ENCODE measurements around the gene MED13L.

Gene MED13L

DNA sequence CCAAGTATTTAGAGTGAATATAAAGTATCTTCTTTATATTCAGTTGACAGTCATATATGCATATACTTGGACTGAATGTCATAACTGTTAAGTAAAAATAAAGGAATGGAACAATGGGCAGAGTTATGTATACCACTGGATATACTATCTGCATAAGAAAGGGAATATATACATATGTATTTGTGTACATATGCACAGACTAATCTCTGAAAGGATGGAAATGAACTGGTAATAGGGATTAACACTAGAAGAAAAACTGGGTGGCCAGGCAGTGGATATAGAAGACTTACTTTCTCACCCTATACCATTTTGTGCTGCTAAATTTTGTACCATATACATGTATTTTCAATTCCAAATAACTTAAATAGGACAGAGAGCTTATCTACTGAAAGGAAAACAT is 200.1 kb downstream of the MED13L start:
- no peak for TF ChIP-seq ISL1 (CRISPR knock-in tag; IDR thresholded peaks at IDR 0.05)
- ATAC-seq, result no peak

DNA sequence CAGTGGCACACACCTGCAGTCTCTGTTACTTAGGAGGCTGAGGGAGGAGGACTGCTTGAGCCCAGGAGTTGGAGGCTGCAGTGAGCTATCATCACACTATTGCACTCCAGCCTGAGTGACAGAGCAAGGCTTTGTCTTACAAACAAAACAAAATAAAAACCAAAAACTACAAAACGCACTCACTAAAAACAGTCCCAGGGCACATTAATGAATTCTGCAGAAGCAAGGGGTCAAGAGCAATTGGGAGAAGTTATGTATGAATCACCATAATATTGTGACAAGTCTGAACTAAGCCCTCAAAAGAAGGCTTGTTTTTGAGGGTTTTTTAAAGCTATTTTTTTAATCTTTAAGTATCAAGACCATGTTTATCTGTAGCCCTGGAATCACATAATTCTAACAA is 201.1 kb downstream of the MED13L start:
- ATAC-seq, result no peak

DNA sequence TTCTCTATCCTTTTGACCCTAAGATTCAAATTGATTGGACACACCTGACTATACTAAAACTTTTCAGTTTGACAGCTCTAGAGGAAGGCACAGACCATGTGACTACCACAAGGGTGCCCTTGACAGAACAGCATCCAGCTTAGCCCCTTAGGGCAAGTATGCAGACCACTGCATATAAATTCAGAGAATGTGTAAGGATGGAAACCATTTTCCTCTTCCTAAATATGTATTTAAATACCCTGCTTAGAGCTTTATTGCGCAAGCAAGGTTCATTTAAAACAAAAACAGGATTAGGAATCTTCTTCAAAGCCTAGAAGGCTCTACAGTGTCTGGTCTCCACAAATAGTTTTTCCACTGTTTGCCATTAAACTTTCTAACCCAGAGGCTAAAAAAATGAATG is 202.8 kb downstream of the MED13L start:
- no peak for TF ChIP-seq ZFP3 (CRISPR knock-in tag; IDR thresholded peaks at IDR 0.05)
- TF ChIP-seq, protein P1, sequence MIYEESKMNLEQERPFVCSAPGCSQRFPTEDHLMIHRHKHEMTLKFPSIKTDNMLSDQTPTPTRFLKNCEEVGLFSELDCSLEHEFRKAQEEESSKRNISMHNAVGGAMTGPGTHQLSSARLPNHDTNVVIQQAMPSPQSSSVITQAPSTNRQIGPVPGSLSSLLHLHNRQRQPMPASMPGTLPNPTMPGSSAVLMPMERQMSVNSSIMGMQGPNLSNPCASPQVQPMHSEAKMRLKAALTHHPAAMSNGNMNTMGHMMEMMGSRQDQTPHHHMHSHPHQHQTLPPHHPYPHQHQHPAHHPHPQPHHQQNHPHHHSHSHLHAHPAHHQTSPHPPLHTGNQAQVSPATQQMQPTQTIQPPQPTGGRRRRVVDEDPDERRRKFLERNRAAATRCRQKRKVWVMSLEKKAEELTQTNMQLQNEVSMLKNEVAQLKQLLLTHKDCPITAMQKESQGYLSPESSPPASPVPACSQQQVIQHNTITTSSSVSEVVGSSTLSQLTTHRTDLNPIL (CRISPR knock-in tag; IDR thresholded peaks at IDR 0.05; ENCODE audit: low read depth), result no peak
- no peak for TF ChIP-seq BACH2 (CRISPR knock-in tag; IDR thresholded peaks at IDR 0.05; ENCODE audit: borderline replicate concordance)
- TF ChIP-seq, protein P2, sequence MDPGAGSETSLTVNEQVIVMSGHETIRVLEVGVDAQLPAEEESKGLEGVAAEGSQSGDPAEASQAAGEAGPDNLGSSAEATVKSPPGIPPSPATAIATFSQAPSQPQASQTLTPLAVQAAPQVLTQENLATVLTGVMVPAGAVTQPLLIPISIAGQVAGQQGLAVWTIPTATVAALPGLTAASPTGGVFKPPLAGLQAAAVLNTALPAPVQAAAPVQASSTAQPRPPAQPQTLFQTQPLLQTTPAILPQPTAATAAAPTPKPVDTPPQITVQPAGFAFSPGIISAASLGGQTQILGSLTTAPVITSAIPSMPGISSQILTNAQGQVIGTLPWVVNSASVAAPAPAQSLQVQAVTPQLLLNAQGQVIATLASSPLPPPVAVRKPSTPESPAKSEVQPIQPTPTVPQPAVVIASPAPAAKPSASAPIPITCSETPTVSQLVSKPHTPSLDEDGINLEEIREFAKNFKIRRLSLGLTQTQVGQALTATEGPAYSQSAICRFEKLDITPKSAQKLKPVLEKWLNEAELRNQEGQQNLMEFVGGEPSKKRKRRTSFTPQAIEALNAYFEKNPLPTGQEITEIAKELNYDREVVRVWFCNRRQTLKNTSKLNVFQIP (CRISPR knock-in tag; IDR thresholded peaks at IDR 0.05; ENCODE audit: borderline replicate concordance, low read depth), result no peak
- ATAC-seq, result no peak

More for the DNA sequence above, 201.1 kb downstream of the MED13L start:
- no peak for TF ChIP-seq CSDC2 (CRISPR knock-in tag; IDR thresholded peaks at IDR 0.05)
- TF ChIP-seq, protein P3, sequence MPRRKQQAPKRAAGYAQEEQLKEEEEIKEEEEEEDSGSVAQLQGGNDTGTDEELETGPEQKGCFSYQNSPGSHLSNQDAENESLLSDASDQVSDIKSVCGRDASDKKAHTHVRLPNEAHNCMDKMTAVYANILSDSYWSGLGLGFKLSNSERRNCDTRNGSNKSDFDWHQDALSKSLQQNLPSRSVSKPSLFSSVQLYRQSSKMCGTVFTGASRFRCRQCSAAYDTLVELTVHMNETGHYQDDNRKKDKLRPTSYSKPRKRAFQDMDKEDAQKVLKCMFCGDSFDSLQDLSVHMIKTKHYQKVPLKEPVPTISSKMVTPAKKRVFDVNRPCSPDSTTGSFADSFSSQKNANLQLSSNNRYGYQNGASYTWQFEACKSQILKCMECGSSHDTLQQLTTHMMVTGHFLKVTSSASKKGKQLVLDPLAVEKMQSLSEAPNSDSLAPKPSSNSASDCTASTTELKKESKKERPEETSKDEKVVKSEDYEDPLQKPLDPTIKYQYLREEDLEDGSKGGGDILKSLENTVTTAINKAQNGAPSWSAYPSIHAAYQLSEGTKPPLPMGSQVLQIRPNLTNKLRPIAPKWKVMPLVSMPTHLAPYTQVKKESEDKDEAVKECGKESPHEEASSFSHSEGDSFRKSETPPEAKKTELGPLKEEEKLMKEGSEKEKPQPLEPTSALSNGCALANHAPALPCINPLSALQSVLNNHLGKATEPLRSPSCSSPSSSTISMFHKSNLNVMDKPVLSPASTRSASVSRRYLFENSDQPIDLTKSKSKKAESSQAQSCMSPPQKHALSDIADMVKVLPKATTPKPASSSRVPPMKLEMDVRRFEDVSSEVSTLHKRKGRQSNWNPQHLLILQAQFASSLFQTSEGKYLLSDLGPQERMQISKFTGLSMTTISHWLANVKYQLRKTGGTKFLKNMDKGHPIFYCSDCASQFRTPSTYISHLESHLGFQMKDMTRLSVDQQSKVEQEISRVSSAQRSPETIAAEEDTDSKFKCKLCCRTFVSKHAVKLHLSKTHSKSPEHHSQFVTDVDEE (CRISPR knock-in tag; IDR thresholded peaks at IDR 0.05), result no peak
- no peak for TF ChIP-seq SNAI2 (CRISPR knock-in tag; IDR thresholded peaks at IDR 0.05)
- no peak for TF ChIP-seq TOX (CRISPR knock-in tag; IDR thresholded peaks at IDR 0.05; ENCODE audit: borderline replicate concordance)
- TF ChIP-seq ZNF565 (CRISPR knock-in tag; conservative IDR thresholded peaks at IDR 0.05; ENCODE audit: low read depth), result no peak
- no peak for TF ChIP-seq GLIS3 (CRISPR knock-in tag; IDR thresholded peaks at IDR 0.05)
- no peak for TF ChIP-seq PPARA (CRISPR knock-in tag; IDR thresholded peaks at IDR 0.05; ENCODE audit: borderline replicate concordance)
- TF ChIP-seq, protein P4, sequence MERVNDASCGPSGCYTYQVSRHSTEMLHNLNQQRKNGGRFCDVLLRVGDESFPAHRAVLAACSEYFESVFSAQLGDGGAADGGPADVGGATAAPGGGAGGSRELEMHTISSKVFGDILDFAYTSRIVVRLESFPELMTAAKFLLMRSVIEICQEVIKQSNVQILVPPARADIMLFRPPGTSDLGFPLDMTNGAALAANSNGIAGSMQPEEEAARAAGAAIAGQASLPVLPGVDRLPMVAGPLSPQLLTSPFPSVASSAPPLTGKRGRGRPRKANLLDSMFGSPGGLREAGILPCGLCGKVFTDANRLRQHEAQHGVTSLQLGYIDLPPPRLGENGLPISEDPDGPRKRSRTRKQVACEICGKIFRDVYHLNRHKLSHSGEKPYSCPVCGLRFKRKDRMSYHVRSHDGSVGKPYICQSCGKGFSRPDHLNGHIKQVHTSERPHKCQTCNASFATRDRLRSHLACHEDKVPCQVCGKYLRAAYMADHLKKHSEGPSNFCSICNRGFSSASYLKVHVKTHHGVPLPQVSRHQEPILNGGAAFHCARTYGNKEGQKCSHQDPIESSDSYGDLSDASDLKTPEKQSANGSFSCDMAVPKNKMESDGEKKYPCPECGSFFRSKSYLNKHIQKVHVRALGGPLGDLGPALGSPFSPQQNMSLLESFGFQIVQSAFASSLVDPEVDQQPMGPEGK (CRISPR knock-in tag; IDR thresholded peaks at IDR 0.05; ENCODE audit: borderline replicate concordance), result no peak
- no peak for TF ChIP-seq ZFP30 (CRISPR knock-in tag; IDR thresholded peaks at IDR 0.05)
- no peak for TF ChIP-seq ZNF8 (CRISPR knock-in tag; IDR thresholded peaks at IDR 0.05)
- no peak for TF ChIP-seq BACH2 (CRISPR knock-in tag; IDR thresholded peaks at IDR 0.05; ENCODE audit: borderline replicate concordance)
- no peak for TF ChIP-seq OSR1 (CRISPR knock-in tag; IDR thresholded peaks at IDR 0.05)
- no peak for TF ChIP-seq TCF4 (CRISPR knock-in tag; IDR thresholded peaks at IDR 0.05; ENCODE audit: borderline replicate concordance)
- no peak for TF ChIP-seq ESRRG (CRISPR knock-in tag; IDR thresholded peaks at IDR 0.05)
- TF ChIP-seq, protein P2 (CRISPR knock-in tag; IDR thresholded peaks at IDR 0.05; ENCODE audit: borderline replicate concordance, low read depth), result no peak
- TF ChIP-seq RARB (CRISPR knock-in tag; IDR thresholded peaks at IDR 0.05), result no peak
- TF ChIP-seq ARNTL (CRISPR knock-in tag; IDR thresholded peaks at IDR 0.05; ENCODE audit: borderline replicate concordance, low read depth), result no peak
- TF ChIP-seq ISL1 (CRISPR knock-in tag; IDR thresholded peaks at IDR 0.05), result no peak
